ENCODE measurements around the gene PCDH18.
"Not testable (repeated sequence)": the region's sequence is repeated elsewhere in the genome, so short reads cannot be mapped to it uniquely, and the experiment has no call there.

Gene PCDH18

GRCh38 chr4:137531168-137531985 is 917 bp downstream of the PCDH18 start:
- DNase-seq, result peak; percentile 62

GRCh38 chr4:137530176-137530575 is 2.1 kb downstream of the PCDH18 start:
- DNase-seq, result no peak

GRCh38 chr4:137529432-137529831 is 2.9 kb downstream of the PCDH18 start:
- no peak for DNase-seq

- no peak for DNase-seq
These were observed 3.6 kb downstream of the PCDH18 start for GRCh38 chr4:137528673-137529072.

- no peak for DNase-seq
These were observed 5.6 kb downstream of the PCDH18 start for GRCh38 chr4:137526681-137527080.

- no peak for DNase-seq
These were observed 7.4 kb downstream of the PCDH18 start for GRCh38 chr4:137524725-137525369.

GRCh38 chr4:137523329-137523728 is 9.0 kb downstream of the PCDH18 start:
- DNase-seq, result no peak

GRCh38 chr4:137521053-137521452 is 11.2 kb downstream of the PCDH18 start:
- no peak for DNase-seq

- DNase-seq, result no peak
These were observed 12.9 kb downstream of the PCDH18 start for GRCh38 chr4:137519406-137519805.

- not testable (repeated sequence) for DNase-seq
These were observed 15.0 kb downstream of the PCDH18 start for GRCh38 chr4:137517323-137517722.

- DNase-seq, result no peak
These were observed 17.7 kb downstream of the PCDH18 start for GRCh38 chr4:137514406-137515111.

GRCh38 chr4:137510557-137511265 is 21.6 kb downstream of the PCDH18 start:
- no peak for DNase-seq

- no peak for DNase-seq
These were observed 22.4 kb downstream of the PCDH18 start for GRCh38 chr4:137509855-137510282.

GRCh38 chr4:137502339-137503129 is 29.8 kb downstream of the PCDH18 start:
- DNase-seq, result no peak

GRCh38 chr4:137496267-137496666 is 36.0 kb downstream of the PCDH18 start:
- DNase-seq, result not testable (repeated sequence)

- DNase-seq, result no peak
These were observed 36.7 kb downstream of the PCDH18 start for GRCh38 chr4:137495578-137495977.

GRCh38 chr4:137483313-137483959 is 48.9 kb downstream of the PCDH18 start:
- DNase-seq, result not testable (repeated sequence)

GRCh38 chr4:137479657-137480056 is 52.6 kb downstream of the PCDH18 start:
- DNase-seq, result not testable (repeated sequence)

GRCh38 chr4:137476345-137476744 is 55.9 kb downstream of the PCDH18 start:
- no peak for DNase-seq

- peak; percentile 7 for DNase-seq
These were observed 57.5 kb downstream of the PCDH18 start for GRCh38 chr4:137474711-137475301.

GRCh38 chr4:137471895-137472294 is 60.4 kb downstream of the PCDH18 start:
- no peak for DNase-seq

All from right kidney (tissue), 1 donor.